ENCODE results near the gene LYPD4. TPM values are rescaled to one million over a fixed set of nuclear protein-coding genes. Genes with fewer than 3 reads are reported as not detected.

The LYPD4 gene
- total and polyA plus RNA-seq, 8 donors: not detected

DNA sequence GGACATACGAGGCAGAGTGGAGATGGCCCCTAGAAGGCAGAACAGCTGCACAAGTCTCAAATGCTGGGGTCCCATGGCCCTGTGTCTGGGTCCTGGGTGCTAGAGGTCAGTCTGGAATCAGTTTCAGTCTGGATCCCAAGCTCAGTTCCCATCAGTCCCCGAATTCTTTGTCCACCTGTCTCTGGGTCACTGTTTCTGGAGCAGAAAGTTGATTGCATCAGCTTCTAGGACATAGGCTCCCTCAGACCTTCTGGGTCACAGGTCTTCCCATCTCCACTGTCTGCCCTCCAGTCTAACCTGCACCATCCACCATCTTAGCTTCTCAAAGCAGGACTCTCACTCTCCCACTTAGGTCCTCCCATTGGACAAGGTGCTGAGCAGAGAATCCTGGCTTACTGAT lies 5.3 kb downstream of the LYPD4 start:
- WGBS, 2 donors: 34 to 47% methylated on average over 2 of the region's 2 CpGs
- no peak overlapping the region for H3K4me3 ChIP-seq
- no peak for ATAC-seq
- H3K9me3 ChIP-seq: no peaks in the 10 kb centered on the region
- H3K27ac ChIP-seq: no peak overlapping the region
- no peaks in the 10 kb centered on the region for H3K4me1 ChIP-seq
- FAIRE-seq: no peak
- H3K36me3 ChIP-seq: no peaks in the 10 kb centered on the region
- H3K27me3 ChIP-seq: no peaks in the 10 kb centered on the region
- no peak for DNase-seq
- TF ChIP-seq, protein P1, sequence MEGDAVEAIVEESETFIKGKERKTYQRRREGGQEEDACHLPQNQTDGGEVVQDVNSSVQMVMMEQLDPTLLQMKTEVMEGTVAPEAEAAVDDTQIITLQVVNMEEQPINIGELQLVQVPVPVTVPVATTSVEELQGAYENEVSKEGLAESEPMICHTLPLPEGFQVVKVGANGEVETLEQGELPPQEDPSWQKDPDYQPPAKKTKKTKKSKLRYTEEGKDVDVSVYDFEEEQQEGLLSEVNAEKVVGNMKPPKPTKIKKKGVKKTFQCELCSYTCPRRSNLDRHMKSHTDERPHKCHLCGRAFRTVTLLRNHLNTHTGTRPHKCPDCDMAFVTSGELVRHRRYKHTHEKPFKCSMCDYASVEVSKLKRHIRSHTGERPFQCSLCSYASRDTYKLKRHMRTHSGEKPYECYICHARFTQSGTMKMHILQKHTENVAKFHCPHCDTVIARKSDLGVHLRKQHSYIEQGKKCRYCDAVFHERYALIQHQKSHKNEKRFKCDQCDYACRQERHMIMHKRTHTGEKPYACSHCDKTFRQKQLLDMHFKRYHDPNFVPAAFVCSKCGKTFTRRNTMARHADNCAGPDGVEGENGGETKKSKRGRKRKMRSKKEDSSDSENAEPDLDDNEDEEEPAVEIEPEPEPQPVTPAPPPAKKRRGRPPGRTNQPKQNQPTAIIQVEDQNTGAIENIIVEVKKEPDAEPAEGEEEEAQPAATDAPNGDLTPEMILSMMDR (IDR thresholded peaks at IDR 0.05): no peak
- intact Hi-C loops (cut with DNase I): no loop called here

DNA sequence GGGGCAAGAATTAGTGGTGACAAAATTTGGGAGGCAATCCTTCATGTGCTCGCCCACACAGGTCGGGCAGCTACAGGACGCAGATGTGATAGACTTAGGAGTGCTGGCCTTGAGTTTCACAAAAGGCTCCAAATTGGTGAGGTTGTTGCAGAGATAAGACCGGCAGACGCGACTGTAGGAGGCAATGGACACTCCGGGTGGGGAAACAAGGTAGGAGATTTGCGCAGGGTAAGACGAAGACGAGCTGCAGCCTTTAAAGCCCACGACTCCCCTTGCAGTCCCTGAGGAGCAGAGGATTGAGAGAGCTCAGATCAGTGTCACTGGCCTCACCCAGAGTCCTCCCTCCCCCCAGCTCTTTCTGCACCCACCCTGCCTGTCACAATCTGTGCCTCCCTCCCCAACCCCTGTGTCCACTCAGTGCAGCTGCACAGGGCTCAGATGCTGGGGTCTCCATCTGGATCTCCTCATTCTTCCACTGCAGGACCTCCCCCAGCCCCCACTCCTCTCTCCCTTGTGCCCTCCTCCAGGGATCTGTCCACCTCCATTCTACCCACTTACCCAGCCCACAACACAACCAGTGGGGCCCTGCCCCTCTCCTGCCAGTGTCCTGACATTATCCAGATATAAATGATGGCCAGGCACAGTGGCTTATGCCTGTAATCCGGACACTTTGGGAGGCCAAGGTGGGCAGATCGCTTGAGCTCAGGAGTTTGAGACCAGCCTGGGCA lies 6.3 kb downstream of the LYPD4 start:
- FAIRE-seq (no peak), DNase-seq (no peak), ATAC-seq (no peak)
- WGBS, 2 donors: 33 to 42% methylated on average over 13 of the region's 13 CpGs
- no peaks in the 10 kb centered on the region for H3K27me3 ChIP-seq
- intact Hi-C loops (cut with DNase I): no loop called here
- no peaks in the 10 kb centered on the region for H3K9me3 ChIP-seq
- H3K36me3 ChIP-seq: no peaks in the 10 kb centered on the region
- H3K27ac ChIP-seq: no peak overlapping the region
- no peaks in the 10 kb centered on the region for H3K4me1 ChIP-seq
- H3K4me3 ChIP-seq: no peak overlapping the region
- TF ChIP-seq, protein P1 (IDR thresholded peaks at IDR 0.05): no peak

DNA sequence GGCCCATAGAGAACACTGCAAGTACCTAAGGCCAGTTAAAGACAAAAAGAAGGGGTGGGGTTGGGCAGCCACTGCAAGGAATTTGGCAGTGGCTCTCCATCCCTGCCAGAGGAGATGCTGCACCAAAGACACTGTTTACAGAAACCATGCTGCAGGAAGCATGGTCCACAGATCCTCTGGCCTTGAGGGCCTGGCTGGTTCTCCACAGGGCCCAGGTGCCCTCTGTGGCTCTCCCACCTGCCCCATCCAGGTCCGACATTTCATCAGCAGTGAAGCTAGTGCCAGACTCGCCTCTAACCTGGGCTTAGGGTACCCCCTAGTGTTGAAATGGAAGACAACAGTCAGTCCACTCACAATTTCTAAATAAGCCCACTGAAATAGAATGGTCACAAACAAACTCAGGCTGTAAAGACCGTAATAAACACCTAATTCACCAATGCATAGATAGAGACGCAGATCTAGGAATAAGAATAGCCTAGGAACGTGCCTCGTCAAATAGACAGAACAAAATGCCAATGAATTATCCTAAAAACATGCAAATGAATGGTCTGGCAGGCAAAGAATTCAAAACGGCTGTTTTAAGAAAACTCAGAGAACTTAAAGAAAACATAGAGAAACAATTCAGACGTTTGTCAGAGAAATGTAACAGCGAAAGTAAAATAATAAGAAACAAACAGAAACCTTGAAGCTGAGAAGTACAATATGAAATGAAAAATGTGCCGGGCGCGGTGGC lies 23.3 kb downstream of the LYPD4 start:
- Histone ChIP-seq H3K27me3 (no peaks in the 10 kb centered on the region), H3K4me1 (peaks cover 0 to 6% (median 0%) of the 10 kb centered on the region in 3 donors), H3K27ac (no peak overlapping the region), H3K9me3 (no peaks in the 10 kb centered on the region), H3K36me3 (no peaks in the 10 kb centered on the region), H3K4me3 (no peak overlapping the region)
- ATAC-seq (peak; percentile 66 to 90 (median 89)), DNase-seq (peak in 2 of 6 donors; percentile 27 to 50), FAIRE-seq (no peak)
- 31 to 33% methylated on average over 12 of the region's 12 CpGs for WGBS, 2 donors
- intact Hi-C loops (cut with DNase I): no loop called here
- TF ChIP-seq, protein P1 (IDR thresholded peaks at IDR 0.05): peak; percentile 34 to 57 (median 47)

DNA sequence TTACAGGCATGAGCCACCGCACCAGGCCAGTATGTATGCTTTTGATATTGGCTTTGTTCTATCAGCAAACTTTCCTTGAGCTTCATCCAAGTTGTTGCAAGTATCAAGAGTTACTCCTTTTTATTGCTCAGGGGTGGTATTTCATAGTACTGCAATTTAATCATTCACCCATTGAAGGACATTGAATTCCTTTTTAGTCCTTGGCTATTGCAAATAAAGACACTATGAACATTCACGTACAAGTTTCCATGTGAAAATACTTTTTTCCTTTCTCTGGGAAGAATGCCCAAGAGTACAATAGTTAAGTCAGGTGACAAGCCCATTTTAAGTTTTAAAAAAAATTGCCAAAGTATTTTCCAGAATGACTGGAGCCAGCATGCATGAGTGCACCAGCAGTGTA lies 27.7 kb downstream of the LYPD4 start:
- WGBS, 2 donors: 14 to 15% methylated on average over 2 of the region's 2 CpGs
- no peak for FAIRE-seq
- Histone ChIP-seq H3K27me3 (no peaks in the 10 kb centered on the region), H3K4me3 (no peak overlapping the region), H3K9me3 (no peaks in the 10 kb centered on the region), H3K4me1 (peaks cover 0 to 6% (median 0%) of the 10 kb centered on the region in 3 donors), H3K27ac (no peak overlapping the region), H3K36me3 (no peaks in the 10 kb centered on the region)
- ATAC-seq: peak in 3 of 4 donors; percentile 46 to 76 (median 67)
- intact Hi-C loops (cut with DNase I): no loop called here
- DNase-seq: no peak
- TF ChIP-seq, protein P1 (IDR thresholded peaks at IDR 0.05): no peak

DNA sequence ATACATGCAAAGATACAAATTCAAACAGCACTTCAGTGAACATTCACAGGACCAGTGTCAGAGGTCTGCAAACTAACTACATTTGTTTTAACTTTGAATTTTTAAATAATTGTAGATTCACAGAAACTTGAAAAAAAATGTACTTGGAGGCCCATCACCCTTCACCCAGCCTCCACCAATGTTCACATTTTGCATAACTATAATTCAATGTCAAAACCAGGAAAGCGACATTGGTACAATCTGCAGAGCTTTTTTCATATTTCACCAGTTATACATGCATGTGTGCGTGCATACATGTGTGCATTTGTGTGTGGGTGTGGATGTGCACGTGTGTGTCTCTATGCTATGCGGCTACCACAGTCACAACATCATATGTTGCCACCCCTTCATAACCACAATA lies 29.2 kb downstream of the LYPD4 start:
- intact Hi-C loops (cut with DNase I): no loop called here
- no peak overlapping the region for H3K27ac ChIP-seq
- H3K4me3 ChIP-seq: no peak overlapping the region
- no peaks in the 10 kb centered on the region for H3K27me3 ChIP-seq
- TF ChIP-seq, protein P1 (IDR thresholded peaks at IDR 0.05): no peak
- H3K9me3 ChIP-seq: no peaks in the 10 kb centered on the region
- no peak for FAIRE-seq
- ATAC-seq: no peak
- no peak for DNase-seq
- peaks cover 0 to 6% (median 0%) of the 10 kb centered on the region in 3 donors for H3K4me1 ChIP-seq
- 62 to 75% methylated on average over 4 of the region's 4 CpGs for WGBS, 2 donors
- H3K36me3 ChIP-seq: no peaks in the 10 kb centered on the region
